HepG2 (cell line): ENCODE results near the gene RTP2. TPM values are rescaled to one million over a fixed set of nuclear protein-coding genes. Genes with fewer than 3 reads are reported as not detected.

Experiments
- ARHGAP35 ChIP-seq: sonication (generic); formaldehyde crosslinking; IDR thresholded peaks from 2 replicates; pipeline ENCODE4 v1.9.0; 2022; ENCODE audit warnings: mild to moderate bottlenecking, inconsistent platforms, moderate library complexity, missing genetic modification reagents, borderline replicate concordance
- FOXK1 ChIP-seq: sonication (generic); formaldehyde crosslinking; IDR thresholded peaks from 2 replicates; pipeline ENCODE4 v1.4.0; 2020; ENCODE audit warnings: low read depth, missing genetic modification reagents, borderline replicate concordance
- GATAD1 ChIP-seq: IDR thresholded peaks from 2 replicates; pipeline ENCODE4 v1.6.1; 2016; ENCODE audit warnings: missing genetic modification reagents, missing compliant biosample characterization
- IRX3 ChIP-seq: sonication (generic); formaldehyde crosslinking; IDR thresholded peaks from 2 replicates; pipeline ENCODE4 v1.8.1; 2023; ENCODE audit warnings: mild to moderate bottlenecking, low read depth, missing genetic modification reagents, borderline replicate concordance
- JUNB ChIP-seq: sonication (generic); formaldehyde crosslinking; IDR thresholded peaks from 2 replicates; pipeline ENCODE4 v1.8.0; 2022; ENCODE audit warnings: missing genetic modification reagents, mild to moderate bottlenecking, borderline replicate concordance
- NCOA2 ChIP-seq: sonication (generic); formaldehyde crosslinking; IDR thresholded peaks from 2 replicates; pipeline ENCODE4 v1.8.0; 2022; ENCODE audit warnings: inconsistent platforms
- NCOR1 ChIP-seq: fragments of 200-600 bp; sonication (generic); IDR thresholded peaks from 2 replicates; pipeline ENCODE4 v1.7.0; 2017; ENCODE audit warnings: antibody characterized with exemption, low read length, borderline replicate concordance
- PAXIP1 ChIP-seq: sonication (generic); formaldehyde crosslinking; conservative IDR thresholded peaks from 2 replicates; pipeline ENCODE4 v1.4.0; 2020; ENCODE audit warnings: mild to moderate bottlenecking, missing genetic modification reagents, moderate library complexity
- THAP8 ChIP-seq: sonication (generic); formaldehyde crosslinking; IDR thresholded peaks from 2 replicates; pipeline ENCODE4 v1.5.1; 2020; ENCODE audit warnings: missing genetic modification reagents, mild to moderate bottlenecking, borderline replicate concordance
- ZNF362 ChIP-seq: sonication (generic); formaldehyde crosslinking; IDR thresholded peaks from 2 replicates; pipeline ENCODE4 v1.4.0; 2020; ENCODE audit warnings: missing genetic modification reagents, mild to moderate bottlenecking, borderline replicate concordance
- polyA plus RNA-seq, 8 experiments: library from polyadenylated mRNA; depleted of rRNA in 3 of 8; stranded (reverse) in 7 of 8; unstranded in 1 of 8; fragments of >200 nt; fragmentation: Illumina TruSeq in 4 of 8; extraction: Trizol in 4 of 8; gene quantifications; 2 replicates each; pipeline versions ENCODE4 v1.2.1 to v1.2.3, GENCODE V29; 2011 to 2016; ENCODE audit warnings: low read depth in 4 of 8, missing spikeins in 1 of 8, mixed read lengths in 1 of 8; ENCODE audit not compliant: insufficient read depth in 1 of 8
- total RNA-seq, 5 experiments: library from RNA; depleted of rRNA; stranded (reverse); fragments of >200 nt; fragmentation: Illumina TruSeq; extraction: Trizol; gene quantifications; 2 replicates each; pipeline ENCODE4 v1.2.3, GENCODE V29; 2016; ENCODE audit warnings: low read depth in 1 of 5
- TF ChIP-seq, protein P1 (sequence below): sonication (generic); formaldehyde crosslinking; IDR thresholded peaks from 2 replicates; pipeline ENCODE4 v1.4.0; 2020; ENCODE audit warnings: missing genetic modification reagents, borderline replicate concordance
- TF ChIP-seq, protein P2 (sequence below): sonication (generic); formaldehyde crosslinking; conservative IDR thresholded peaks from 2 replicates; pipeline ENCODE4 v1.8.0; 2022; ENCODE audit warnings: low read depth, missing genetic modification reagents
- TF ChIP-seq, protein P3 (sequence below): sonication (generic); formaldehyde crosslinking; IDR thresholded peaks from 2 replicates; pipeline ENCODE4 v1.5.0; 2020; ENCODE audit warnings: mild to moderate bottlenecking, missing genetic modification reagents

The RTP2 gene
- total and polyA plus RNA-seq, 2 of the 13 experiments (the other 11 are each of a cell fraction or from before 2014, with no cell fraction given): not detected

DNA sequence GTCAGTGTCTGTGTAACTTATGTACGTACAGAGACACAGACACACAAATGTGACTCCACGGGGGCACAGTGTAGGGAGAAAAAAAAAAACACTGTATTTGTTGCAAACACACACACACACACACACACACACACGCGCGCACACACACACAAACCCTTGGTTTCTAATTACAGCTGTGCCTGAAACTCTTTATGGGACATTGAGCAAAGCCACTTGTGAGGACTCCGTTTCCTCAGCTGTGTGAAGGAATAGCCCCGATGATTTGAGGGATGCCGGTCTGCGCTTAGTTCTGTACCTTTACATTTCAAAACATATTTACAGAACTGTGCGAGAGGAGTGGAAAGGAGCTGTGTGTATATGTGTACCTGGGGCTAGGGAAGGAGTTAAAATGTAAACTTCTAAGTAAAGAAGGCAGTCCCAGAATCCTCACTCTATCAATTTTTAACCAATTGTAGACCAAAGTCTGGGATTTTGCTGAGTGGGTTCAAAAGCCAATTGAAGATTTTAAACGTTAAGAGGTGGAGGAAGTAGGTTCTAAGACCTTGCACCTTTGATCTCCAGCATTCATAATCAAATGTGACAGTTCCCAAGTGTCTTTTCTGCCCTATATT lies 48.3 kb upstream of the RTP2 start (continued):
- TF ChIP-seq, protein P1, sequence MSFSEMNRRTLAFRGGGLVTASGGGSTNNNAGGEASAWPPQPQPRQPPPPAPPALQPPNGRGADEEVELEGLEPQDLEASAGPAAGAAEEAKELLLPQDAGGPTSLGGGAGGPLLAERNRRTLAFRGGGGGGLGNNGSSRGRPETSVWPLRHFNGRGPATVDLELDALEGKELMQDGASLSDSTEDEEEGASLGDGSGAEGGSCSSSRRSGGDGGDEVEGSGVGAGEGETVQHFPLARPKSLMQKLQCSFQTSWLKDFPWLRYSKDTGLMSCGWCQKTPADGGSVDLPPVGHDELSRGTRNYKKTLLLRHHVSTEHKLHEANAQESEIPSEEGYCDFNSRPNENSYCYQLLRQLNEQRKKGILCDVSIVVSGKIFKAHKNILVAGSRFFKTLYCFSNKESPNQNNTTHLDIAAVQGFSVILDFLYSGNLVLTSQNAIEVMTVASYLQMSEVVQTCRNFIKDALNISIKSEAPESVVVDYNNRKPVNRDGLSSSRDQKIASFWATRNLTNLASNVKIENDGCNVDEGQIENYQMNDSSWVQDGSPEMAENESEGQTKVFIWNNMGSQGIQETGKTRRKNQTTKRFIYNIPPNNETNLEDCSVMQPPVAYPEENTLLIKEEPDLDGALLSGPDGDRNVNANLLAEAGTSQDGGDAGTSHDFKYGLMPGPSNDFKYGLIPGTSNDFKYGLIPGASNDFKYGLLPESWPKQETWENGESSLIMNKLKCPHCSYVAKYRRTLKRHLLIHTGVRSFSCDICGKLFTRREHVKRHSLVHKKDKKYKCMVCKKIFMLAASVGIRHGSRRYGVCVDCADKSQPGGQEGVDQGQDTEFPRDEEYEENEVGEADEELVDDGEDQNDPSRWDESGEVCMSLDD (CRISPR knock-in tag): no peak
- TF ChIP-seq ARHGAP35 (CRISPR knock-in tag) (no peak), PAXIP1 (CRISPR knock-in tag) (peak; percentile 96), JUNB (CRISPR knock-in tag) (0 out of 2 replicates have a peak, but pooled peaks have one; percentile 53), IRX3 (CRISPR knock-in tag) (no peak), ZNF362 (CRISPR knock-in tag) (peak; percentile 69), NCOR1 (peak; percentile 53; the same call in 1 of the 2 replicates), NCOA2 (CRISPR knock-in tag) (peak; percentile 76), GATAD1 (0 out of 2 replicates have a peak, but pooled peaks have one; percentile 17), FOXK1 (peak; percentile 60; the same call in 1 of the 2 replicates), THAP8 (CRISPR knock-in tag) (no peak; the same call in 1 of the 2 replicates)
- TF ChIP-seq, protein P2, sequence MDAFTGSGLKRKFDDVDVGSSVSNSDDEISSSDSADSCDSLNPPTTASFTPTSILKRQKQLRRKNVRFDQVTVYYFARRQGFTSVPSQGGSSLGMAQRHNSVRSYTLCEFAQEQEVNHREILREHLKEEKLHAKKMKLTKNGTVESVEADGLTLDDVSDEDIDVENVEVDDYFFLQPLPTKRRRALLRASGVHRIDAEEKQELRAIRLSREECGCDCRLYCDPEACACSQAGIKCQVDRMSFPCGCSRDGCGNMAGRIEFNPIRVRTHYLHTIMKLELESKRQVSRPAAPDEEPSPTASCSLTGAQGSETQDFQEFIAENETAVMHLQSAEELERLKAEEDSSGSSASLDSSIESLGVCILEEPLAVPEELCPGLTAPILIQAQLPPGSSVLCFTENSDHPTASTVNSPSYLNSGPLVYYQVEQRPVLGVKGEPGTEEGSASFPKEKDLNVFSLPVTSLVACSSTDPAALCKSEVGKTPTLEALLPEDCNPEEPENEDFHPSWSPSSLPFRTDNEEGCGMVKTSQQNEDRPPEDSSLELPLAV (CRISPR knock-in tag): no peak
- TF ChIP-seq, protein P3, sequence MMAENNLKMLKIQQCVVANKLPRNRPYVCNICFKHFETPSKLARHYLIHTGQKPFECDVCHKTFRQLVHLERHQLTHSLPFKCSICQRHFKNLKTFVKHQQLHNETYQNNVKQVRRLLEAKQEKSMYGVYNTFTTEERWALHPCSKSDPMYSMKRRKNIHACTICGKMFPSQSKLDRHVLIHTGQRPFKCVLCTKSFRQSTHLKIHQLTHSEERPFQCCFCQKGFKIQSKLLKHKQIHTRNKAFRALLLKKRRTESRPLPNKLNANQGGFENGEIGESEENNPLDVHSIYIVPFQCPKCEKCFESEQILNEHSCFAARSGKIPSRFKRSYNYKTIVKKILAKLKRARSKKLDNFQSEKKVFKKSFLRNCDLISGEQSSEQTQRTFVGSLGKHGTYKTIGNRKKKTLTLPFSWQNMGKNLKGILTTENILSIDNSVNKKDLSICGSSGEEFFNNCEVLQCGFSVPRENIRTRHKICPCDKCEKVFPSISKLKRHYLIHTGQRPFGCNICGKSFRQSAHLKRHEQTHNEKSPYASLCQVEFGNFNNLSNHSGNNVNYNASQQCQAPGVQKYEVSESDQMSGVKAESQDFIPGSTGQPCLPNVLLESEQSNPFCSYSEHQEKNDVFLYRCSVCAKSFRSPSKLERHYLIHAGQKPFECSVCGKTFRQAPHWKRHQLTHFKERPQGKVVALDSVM: peak; percentile 34; the same call in 1 of the 2 replicates
